Measurements from ENCODE around the gene POLD2. TPM values are rescaled to one million over a fixed set of nuclear protein-coding genes. Genes with fewer than 3 reads are reported as not detected.

POLD2 gene
- total and polyA plus RNA-seq, 2 donors (not counting 3 experiments of a cell fraction or from before 2014, with no cell fraction given) = 96.5 to 122 TPM

DNA sequence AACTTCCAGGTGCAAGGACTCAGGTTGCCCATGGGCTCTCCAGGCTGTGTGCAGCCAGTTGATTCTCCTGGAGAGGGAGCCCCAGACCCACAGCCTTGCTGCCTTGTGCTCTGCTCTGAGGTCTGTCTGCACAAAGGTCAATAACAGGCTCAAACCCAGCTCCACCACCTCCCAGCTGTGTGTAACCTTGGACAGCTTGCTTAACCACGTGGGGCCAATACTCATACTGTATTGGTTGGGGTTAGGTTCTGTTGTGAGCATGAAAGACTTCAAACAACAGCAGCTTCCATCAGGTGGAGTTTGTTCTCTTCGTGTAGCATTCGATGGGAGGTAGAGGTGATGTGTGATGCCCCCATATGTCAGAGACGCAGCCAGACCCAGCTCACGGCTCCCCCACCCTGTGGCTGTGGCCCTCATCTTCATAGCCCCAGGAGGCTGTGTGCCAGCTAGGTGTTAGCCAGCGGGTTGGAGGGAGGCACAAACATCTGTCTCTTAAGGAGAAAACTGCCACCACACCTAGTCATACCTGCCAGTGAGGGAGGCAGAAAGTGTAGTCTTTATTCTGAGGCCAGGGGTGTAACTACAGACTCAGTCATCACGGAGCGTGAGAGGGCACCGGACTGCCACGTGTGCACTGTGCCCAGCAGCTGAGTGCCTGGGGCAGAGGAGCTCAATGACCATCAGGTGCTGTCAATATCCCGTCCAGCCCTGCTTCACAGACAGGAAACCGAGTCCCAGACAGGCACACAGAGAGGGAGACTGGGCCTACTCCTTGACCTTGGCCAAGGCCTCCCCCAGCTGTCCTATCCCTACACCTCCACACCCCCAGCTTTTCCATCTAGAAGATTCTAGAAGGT, 8.1 kb upstream of the POLD2 start:
- POLR2A ChIA-PET = no interaction called here

DNA sequence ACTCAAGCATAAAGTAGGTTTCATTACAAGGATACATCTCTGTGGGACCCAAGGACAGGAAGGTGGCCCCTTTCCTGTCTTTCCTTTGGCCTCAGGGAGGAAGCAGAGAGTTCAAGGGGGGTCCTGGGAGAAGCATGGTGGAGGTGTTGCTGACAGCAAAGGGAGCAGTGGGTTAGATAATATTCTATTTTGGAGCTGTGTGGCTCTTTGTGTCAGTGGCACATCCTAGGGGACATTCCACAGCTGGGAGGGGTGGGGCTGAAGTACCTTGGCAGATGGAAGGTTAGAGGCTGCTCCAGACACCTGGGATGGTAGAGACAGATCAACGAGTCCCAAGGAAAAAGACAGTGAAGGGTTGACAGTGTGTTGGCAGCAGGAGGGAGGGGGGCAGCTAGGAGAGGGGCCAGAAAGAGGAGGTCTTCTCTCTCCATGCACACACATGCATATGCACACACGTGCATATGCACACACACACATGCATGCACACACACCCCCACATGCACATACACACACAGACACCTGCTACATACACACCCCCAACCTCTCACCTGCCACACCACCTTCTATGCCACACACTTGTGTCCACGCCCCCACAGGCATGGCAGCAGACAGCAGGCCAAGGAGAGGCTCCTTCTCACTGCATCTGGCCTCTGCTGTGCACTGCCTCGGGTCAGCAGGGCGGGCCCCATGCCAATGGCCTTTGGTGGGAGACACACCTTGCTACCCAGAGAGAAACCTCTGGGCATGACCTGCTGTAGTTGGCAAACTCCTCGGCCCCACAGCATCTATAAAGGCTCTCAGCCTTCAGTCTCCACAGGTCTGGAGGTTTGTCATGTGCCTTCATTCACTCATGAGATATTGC, 5.6 kb upstream of the POLD2 start:
- peaks cover 0 to 1% of the 10 kb centered on the region in 2 experiments for H3K27me3 ChIP-seq (ENCODE audit: control insufficient read depth in 2 of 2, insufficient read depth in 2 of 2, low read length in 2 of 2)
- no peak overlapping the region for H3K4me3 ChIP-seq (replicated peaks in 1 of 3; ENCODE audit: insufficient read depth in 1 of 3, low read depth in 1 of 3, low read length in 3 of 3)
- ChIA-PET CTCF (no interaction called here), POLR2A (no interaction called here)
- no peak for DNase-seq (ENCODE audit: low read depth, low spot score)
- no peaks in the 10 kb centered on the region for H3K9me3 ChIP-seq (replicated peaks; ENCODE audit: control insufficient read depth, insufficient read depth, low read length)
- no peaks in the 10 kb centered on the region for H3K36me3 ChIP-seq (ENCODE audit: control insufficient read depth in 2 of 2, extremely low read depth in 1 of 2, insufficient read depth in 2 of 2, low read length in 2 of 2)
- H3K4me2 ChIP-seq (ENCODE audit: insufficient read depth, low read length) = no peak overlapping the region
- H4K20me1 ChIP-seq (replicated peaks; ENCODE audit: control insufficient read depth, extremely low read depth, insufficient read depth, low read length) = no peaks in the 10 kb centered on the region
- dilution Hi-C loops (cut with MboI; ENCODE audit: extremely low pct_ligation_motif_present, low sequenced_read_pairs) = no loop called here
- no peak for FAIRE-seq
- H3K9ac ChIP-seq (replicated peaks; ENCODE audit: extremely low read depth, insufficient read depth, low read length) = no peak overlapping the region
- BruUV-seq (replicated peaks) = no TSS peak
- H3K9me1 ChIP-seq (replicated peaks; ENCODE audit: control insufficient read depth, extremely low read depth, insufficient read depth, low read length) = no peaks in the 10 kb centered on the region
- H3K4me1 ChIP-seq (ENCODE audit: control insufficient read depth, extremely low read depth, insufficient read depth, low read length) = peaks cover 3% of the 10 kb centered on the region
- no peak overlapping the region for H3K27ac ChIP-seq (ENCODE audit: insufficient read depth, low read depth, low read length)
- no peaks in the 10 kb centered on the region for H3K79me2 ChIP-seq (ENCODE audit: control insufficient read depth, insufficient read depth, low read length)
- H2AFZ ChIP-seq (ENCODE audit: low read depth, low read length) = no peak overlapping the region
- TF ChIP-seq FOS (IDR thresholded peaks at IDR 0.05; ENCODE audit: borderline replicate concordance, insufficient read depth, low read length) (no peak), POLR2A (IDR thresholded peaks at IDR 0.05; ENCODE audit: low read depth, low read length) (no peak), JUN (IDR thresholded peaks at IDR 0.05; ENCODE audit: borderline replicate concordance, insufficient read depth, insufficient read length, low read depth) (no peak), MYC (IDR thresholded peaks at IDR 0.05; ENCODE audit: low read depth, low read length) (no peak), POLR2AphosphoS5 (IDR thresholded peaks at IDR 0.05; ENCODE audit: insufficient read depth, low read depth, low read length) (no peak), GATA2 (IDR thresholded peaks at IDR 0.05; ENCODE audit: insufficient read depth, insufficient read length, low read depth, low read length) (no peak), EZH2 (IDR thresholded peaks at IDR 0.05; ENCODE audit: borderline replicate concordance, low read depth, low read length, severe bottlenecking) (no peak)
- TF ChIP-seq, protein P1, sequence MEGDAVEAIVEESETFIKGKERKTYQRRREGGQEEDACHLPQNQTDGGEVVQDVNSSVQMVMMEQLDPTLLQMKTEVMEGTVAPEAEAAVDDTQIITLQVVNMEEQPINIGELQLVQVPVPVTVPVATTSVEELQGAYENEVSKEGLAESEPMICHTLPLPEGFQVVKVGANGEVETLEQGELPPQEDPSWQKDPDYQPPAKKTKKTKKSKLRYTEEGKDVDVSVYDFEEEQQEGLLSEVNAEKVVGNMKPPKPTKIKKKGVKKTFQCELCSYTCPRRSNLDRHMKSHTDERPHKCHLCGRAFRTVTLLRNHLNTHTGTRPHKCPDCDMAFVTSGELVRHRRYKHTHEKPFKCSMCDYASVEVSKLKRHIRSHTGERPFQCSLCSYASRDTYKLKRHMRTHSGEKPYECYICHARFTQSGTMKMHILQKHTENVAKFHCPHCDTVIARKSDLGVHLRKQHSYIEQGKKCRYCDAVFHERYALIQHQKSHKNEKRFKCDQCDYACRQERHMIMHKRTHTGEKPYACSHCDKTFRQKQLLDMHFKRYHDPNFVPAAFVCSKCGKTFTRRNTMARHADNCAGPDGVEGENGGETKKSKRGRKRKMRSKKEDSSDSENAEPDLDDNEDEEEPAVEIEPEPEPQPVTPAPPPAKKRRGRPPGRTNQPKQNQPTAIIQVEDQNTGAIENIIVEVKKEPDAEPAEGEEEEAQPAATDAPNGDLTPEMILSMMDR (IDR thresholded peaks at IDR 0.05; ENCODE audit: extremely low read depth in 1 of 2, insufficient read depth in 1 of 2, low read depth in 1 of 2, low read length in 2 of 2) = no peak
- TF ChIP-seq, protein P2, sequence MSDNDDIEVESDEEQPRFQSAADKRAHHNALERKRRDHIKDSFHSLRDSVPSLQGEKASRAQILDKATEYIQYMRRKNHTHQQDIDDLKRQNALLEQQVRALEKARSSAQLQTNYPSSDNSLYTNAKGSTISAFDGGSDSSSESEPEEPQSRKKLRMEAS (IDR thresholded peaks at IDR 0.05; ENCODE audit: insufficient read depth, insufficient read length) = no peak
- intact Hi-C loops (cut with micrococcal nuclease) = no loop called here

More for the DNA sequence above, 8.1 kb upstream of the POLD2 start:
- H2AFZ ChIP-seq (ENCODE audit: low read depth, low read length) = no peak overlapping the region
- peaks cover 0 to 3% of the 10 kb centered on the region in 2 experiments for H3K27me3 ChIP-seq (ENCODE audit: control insufficient read depth in 2 of 2, insufficient read depth in 2 of 2, low read length in 2 of 2)
- H3K9me3 ChIP-seq (replicated peaks; ENCODE audit: control insufficient read depth, insufficient read depth, low read length) = no peaks in the 10 kb centered on the region
- H3K27ac ChIP-seq (ENCODE audit: insufficient read depth, low read depth, low read length) = no peak overlapping the region
- no peaks in the 10 kb centered on the region for H4K20me1 ChIP-seq (replicated peaks; ENCODE audit: control insufficient read depth, extremely low read depth, insufficient read depth, low read length)
- no peaks in the 10 kb centered on the region for H3K79me2 ChIP-seq (ENCODE audit: control insufficient read depth, insufficient read depth, low read length)
- no TSS peak for BruUV-seq (replicated peaks)
- no peaks in the 10 kb centered on the region for H3K9me1 ChIP-seq (replicated peaks; ENCODE audit: control insufficient read depth, extremely low read depth, insufficient read depth, low read length)
- intact Hi-C loops (cut with micrococcal nuclease) (no loop called here), dilution Hi-C loops (cut with MboI; ENCODE audit: extremely low pct_ligation_motif_present, low sequenced_read_pairs) (no loop called here)
- no peak for TF ChIP-seq EZH2 (IDR thresholded peaks at IDR 0.05; ENCODE audit: borderline replicate concordance, low read depth, low read length, severe bottlenecking)
- H3K4me1 ChIP-seq (ENCODE audit: control insufficient read depth, extremely low read depth, insufficient read depth, low read length) = no peaks in the 10 kb centered on the region
- no peak overlapping the region for H3K9ac ChIP-seq (replicated peaks; ENCODE audit: extremely low read depth, insufficient read depth, low read length)
- CTCF ChIA-PET = interaction anchor here (0.7 to 3.3 kb wide), 4 partner anchors 9 to 65 kb away, joined by 3 to 11 read pairs (median 3); partner anchors contain the start of gene POLD2
- FAIRE-seq (no peak), DNase-seq (ENCODE audit: low read depth, low spot score) (no peak)
- H3K36me3 ChIP-seq (ENCODE audit: control insufficient read depth in 2 of 2, extremely low read depth in 1 of 2, insufficient read depth in 2 of 2, low read length in 2 of 2) = no peaks in the 10 kb centered on the region
- H3K4me3 ChIP-seq (replicated peaks in 1 of 3; ENCODE audit: insufficient read depth in 1 of 3, low read depth in 1 of 3, low read length in 3 of 3) = no peak overlapping the region
- no peak overlapping the region for H3K4me2 ChIP-seq (ENCODE audit: insufficient read depth, low read length)
